Fibroblast of peridontal ligament (primary cell): ENCODE data around the gene KRTAP23-1.

ENCODE experiments used
- DNase-seq: peaks from one replicate; pipeline ENCODE4 v3.0.0-alpha.2; 2010; ENCODE audit errors: extremely low read depth

Gene KRTAP23-1

GRCh38 chr21:30306884-30307283 lies 41.5 kb downstream of the KRTAP23-1 start:
- no peak for DNase-seq

GRCh38 chr21:30305136-30305535 lies 43.3 kb downstream of the KRTAP23-1 start:
- no peak for DNase-seq
